Fibroblast of skin of back (primary cell): ENCODE measurements around the gene TMEM116.
"Not testable (repeated sequence)": the region's sequence is repeated elsewhere in the genome, so short reads cannot be mapped to it uniquely, and the experiment has no call there.

ENCODE experiments used
- DNase-seq: peaks from one replicate; pipeline ENCODE4 v3.0.0-alpha.2; 2013

TMEM116 gene

DNA sequence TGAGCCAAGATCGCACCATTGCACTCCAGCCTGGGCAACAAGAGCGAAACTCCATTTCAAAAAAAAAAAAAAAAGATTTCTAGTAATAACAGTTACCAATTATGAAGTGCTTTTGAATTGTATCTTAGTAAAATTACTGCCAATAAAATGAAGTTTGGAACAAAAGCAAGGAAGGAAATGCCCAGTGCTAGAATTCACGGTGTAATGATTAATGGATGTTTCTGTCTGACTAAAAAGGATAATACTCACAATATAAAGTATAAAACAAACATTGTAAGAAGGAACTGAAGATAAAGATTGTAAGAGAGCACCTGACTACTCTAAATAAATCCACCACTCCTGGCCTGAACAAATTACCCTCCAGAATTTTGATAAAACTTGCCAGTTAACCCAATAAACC is 4.0 kb downstream of the TMEM116 start:
- no peak for DNase-seq

- no peak for DNase-seq
Measured at GRCh38 chr12:112007945-112008344, 5.0 kb downstream of the TMEM116 start.

GRCh38 chr12:112005419-112006395 is 7.3 kb downstream of the TMEM116 start:
- peak; percentile 12 for DNase-seq

DNA sequence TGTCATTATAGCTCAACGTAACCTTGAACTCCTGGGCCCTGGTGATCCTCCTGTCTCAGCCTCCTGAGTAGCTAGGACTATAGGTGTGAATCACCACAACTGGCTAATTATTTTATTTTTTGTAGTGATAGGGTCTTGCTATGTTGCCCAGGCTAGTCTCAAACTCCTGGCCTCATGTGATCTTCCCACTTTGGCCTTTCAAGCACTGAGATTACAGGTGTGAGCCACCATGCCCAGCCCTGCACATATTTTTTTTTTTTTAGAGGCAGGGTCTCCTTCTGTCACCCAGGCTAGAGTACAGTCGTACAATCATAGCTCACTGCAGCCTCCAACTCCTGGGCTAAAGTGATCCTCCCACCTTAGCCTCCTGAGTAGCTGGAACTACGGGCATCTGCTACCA is 8.9 kb downstream of the TMEM116 start:
- DNase-seq = no peak

DNA sequence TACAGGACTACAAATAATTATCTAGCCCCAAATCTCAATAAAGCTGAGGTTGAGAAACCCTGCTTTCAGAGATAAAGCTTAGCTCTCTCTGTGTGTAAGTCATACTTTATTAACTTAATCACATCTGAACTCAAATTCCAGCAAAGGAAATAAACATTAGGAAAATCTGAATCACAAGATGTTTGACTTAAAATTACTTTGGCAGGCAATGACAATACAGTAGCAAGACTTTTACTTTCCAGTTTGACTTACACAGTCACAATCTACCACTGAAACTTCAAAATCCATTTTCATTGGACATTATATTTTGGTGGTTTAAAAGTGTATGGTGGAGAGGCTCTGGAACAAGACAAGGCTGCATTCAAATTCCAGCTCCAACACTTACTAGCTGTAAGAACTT is 11.4 kb downstream of the TMEM116 start:
- peak; percentile 19 for DNase-seq

- no peak for DNase-seq
Measured at GRCh38 chr12:112000820-112001219, 12.1 kb downstream of the TMEM116 start.

- DNase-seq = not testable (repeated sequence)
Measured at GRCh38 chr12:111999129-111999528, 13.8 kb downstream of the TMEM116 start.

- DNase-seq = no peak
Measured at GRCh38 chr12:111998015-111998414, 14.9 kb downstream of the TMEM116 start.

GRCh38 chr12:111997300-111997699 is 15.7 kb downstream of the TMEM116 start:
- no peak for DNase-seq

GRCh38 chr12:111995782-111996480 is 17.0 kb downstream of the TMEM116 start:
- no peak for DNase-seq

- DNase-seq = not testable (repeated sequence)
Measured at GRCh38 chr12:111994211-111995111, 18.5 kb downstream of the TMEM116 start.

GRCh38 chr12:111993292-111994150 is 19.4 kb downstream of the TMEM116 start:
- no peak for DNase-seq

GRCh38 chr12:111992464-111992863 is 20.5 kb downstream of the TMEM116 start:
- DNase-seq = no peak

DNA sequence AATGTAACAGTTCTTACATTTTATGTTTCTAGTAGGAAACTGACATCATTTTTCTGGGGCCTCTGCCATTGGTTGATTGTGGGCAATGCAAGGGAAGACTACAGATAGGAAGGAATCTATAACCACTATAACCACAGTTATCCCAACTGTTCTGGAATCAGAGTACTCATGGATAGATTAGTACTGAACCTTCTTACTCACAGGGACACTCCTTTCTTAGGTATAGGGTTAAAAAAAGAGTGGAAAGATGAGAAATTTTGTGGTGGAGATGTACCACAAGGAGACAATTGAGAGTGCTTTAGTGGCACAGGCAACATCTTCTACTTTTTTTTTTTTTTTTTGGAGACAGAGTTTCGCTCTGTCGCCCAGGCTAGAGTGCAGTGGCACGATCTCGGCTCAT is 21.0 kb downstream of the TMEM116 start:
- DNase-seq = peak; percentile 51

DNA sequence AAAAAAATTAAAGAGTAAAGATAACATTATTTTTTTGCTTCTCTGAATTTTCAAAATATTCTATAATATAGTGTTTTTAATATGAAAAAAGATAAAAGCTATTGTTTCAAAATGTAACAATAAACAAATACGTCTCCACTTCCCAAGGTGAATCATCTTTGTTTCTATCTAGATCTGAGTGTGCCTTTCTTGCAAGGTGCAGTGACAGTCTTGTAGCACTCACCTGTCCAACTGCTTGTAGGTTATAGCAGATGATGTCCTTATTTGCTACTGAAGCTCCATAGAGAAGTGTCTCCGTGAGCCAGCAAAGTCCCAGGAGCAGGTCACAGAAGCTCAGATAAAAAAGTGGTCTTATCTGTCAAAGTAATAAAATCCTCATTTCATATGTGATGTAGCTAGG is 21.4 kb downstream of the TMEM116 start:
- DNase-seq = no peak

DNA sequence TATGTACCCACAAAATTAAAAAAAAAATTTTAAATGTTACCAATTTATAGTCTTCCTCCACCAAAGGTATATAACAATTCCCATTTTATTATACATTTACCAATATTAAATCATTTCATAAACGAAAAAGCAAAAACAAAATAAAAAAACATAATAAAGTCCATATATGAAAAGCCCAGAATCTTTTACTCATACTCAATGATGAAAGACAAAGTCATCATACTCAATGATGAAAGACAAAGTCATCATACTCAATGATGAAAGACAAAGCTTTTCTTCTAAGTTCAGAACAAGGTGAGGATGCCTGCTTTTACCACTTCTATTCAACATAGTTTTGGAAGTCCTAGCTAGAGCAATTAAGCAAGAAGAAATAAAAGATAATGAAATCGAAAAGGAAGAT is 28.1 kb downstream of the TMEM116 start:
- no peak for DNase-seq

DNA sequence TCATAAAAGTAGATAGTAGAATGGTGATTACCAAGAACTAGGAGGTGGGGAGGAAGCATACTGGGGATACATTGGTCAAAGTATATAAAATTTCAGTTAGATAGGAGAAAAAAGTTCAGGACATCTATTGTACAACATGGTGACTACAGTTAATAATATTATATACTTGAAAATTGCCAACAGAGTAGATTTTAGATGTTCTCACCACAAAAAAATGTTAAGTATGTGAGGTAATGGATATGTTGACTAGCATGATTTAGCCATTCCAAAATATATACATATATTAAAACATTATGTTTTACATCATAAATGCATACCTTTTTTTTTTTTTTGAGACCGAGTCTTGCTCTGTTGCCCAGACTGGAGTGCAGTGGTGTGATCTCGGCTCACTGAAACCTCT is 31.0 kb downstream of the TMEM116 start:
- peak; percentile 52 for DNase-seq

DNA sequence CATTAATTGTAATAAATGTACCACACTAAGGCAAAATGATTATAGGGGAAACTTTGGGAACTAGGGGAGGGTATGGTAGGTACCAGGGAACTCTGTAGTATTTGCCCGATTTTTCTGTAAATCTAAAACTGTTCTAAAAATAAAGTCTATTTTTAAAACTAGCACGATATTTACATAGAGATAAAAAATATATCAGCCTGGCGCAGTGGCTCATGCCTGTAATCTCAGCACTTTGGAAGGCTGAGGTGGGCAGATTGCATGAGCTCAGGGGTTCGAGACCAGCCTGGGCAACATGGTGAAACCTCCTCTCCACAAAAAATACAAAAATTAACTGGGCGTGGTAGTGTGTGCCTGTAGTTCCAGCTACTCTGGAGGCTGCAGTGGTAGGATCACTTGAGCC is 32.4 kb downstream of the TMEM116 start:
- DNase-seq = no peak

DNA sequence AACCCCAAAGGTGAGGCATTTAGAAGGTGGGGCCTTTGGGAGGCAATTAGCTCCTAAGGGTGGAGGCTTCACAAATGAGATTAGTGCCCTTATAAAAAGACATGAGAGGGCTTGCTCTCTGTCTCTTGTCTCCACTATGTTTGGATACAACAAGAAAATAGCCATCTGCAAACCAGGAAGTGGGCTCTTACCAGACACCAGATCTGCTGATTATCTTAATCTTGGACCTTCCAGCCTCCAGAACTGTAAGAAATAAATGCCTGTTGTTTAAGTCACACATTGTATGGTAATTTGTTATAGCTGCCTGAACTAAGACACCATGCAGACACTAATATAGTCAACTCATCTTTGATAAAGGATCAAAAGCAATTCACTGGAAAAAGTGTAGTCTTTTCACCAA is 34.4 kb downstream of the TMEM116 start:
- DNase-seq = no peak

GRCh38 chr12:111976860-111977259 is 36.1 kb downstream of the TMEM116 start:
- DNase-seq = no peak

DNA sequence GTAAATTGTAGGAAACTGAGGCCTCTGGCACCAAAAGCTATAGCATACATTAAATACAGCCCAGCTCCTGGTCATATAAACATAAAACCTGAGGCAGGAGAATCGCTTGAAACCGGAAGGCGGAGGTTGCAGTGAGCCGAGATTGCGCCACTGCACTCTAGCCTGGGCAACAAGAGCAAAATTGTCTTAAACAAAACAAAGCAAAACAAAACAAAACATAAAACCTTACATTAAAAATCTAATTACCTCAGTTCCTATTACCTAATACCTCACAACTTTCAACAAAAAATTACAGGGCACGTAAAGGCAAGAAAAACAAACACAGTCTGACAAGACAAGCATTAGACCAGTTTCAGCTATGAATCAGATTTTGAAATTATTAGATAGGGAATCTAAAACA is 36.7 kb downstream of the TMEM116 start:
- no peak for DNase-seq
